HEK293 (cell line): ENCODE data around the gene CC2D2A.

Source experiments
- CTCF ChIA-PET: fragments of 350-600 bp; formaldehyde crosslinking; extraction: SDS; loops from one replicate; lab custom pipeline; 2021; ENCODE audit warnings: antibody characterized with exemption; lab: Yijun Ruan, JAX
- POLR2A ChIA-PET: fragments of 300-600 bp; formaldehyde crosslinking; extraction: SDS; loops from one replicate; lab custom pipeline; 2020; ENCODE audit warnings: antibody characterized with exemption, inconsistent platforms; lab: Yijun Ruan, JAX
- H3K27ac ChIP-seq: fragments of 200-500 bp; sonication (Bioruptor generic); 2 replicates; pipeline ENCODE4 v1.5.1; 2014; ENCODE audit warnings: low read depth, low read length, control low read depth, inconsistent platforms; ENCODE audit errors: extremely low read depth
- H3K36me3 ChIP-seq, 2 experiments: fragments of 200-500 bp in 1 of 2; sonication (Bioruptor generic) in 1 of 2; 1 replicate in 1 of 2; 2 replicates in 1 of 2; pipeline ENCODE4 v1.5.1; 2014 to 2017; ENCODE audit warnings: inconsistent platforms in 2 of 2, low read length in 2 of 2; ENCODE audit not compliant: control insufficient read depth in 2 of 2, insufficient read depth in 1 of 2
- H3K4me1 ChIP-seq: fragments of 200-500 bp; sonication (Bioruptor generic); 2 replicates; pipeline ENCODE4 v1.5.1; 2014; ENCODE audit warnings: mild to moderate bottlenecking, low read length, inconsistent platforms; ENCODE audit not compliant: control insufficient read depth, insufficient read depth
- H3K4me3 ChIP-seq: 2 replicates; pipeline ENCODE4 v1.5.1; 2011; ENCODE audit warnings: low read depth, mild to moderate bottlenecking, control low read depth, low read length, moderate library complexity
- H3K9me3 ChIP-seq: fragments of 200-500 bp; sonication (Bioruptor generic); 2 replicates; pipeline ENCODE4 v1.5.1; 2014; ENCODE audit warnings: low read depth, low read length, inconsistent platforms; ENCODE audit not compliant: control insufficient read depth, insufficient read depth
- HIC1 ChIP-seq: fragments of 450-650 bp; formaldehyde crosslinking; IDR thresholded peaks from 2 replicates; pipeline ENCODE4 v1.5.1; 2016; ENCODE audit warnings: missing biosample characterization, missing genetic modification characterization
- KLF8 ChIP-seq: fragments of 450-650 bp; formaldehyde crosslinking; IDR thresholded peaks from 2 replicates; pipeline ENCODE4 v1.5.1; 2016; ENCODE audit warnings: missing biosample characterization, missing genetic modification characterization
- TCF7L2 ChIP-seq: IDR thresholded peaks from 2 replicates; pipeline ENCODE4 v1.6.1; 2011; ENCODE audit warnings: low read depth, mild to moderate bottlenecking, inconsistent platforms, low read length, moderate library complexity, borderline replicate concordance
- ZFHX2 ChIP-seq: fragments of 450-650 bp; formaldehyde crosslinking; conservative IDR thresholded peaks from 2 replicates; pipeline ENCODE4 v1.5.1; 2016; ENCODE audit warnings: missing biosample characterization, missing genetic modification characterization
- ZFP41 ChIP-seq: fragments of 450-650 bp; formaldehyde crosslinking; IDR thresholded peaks from 2 replicates; pipeline ENCODE4 v1.5.1; 2016; ENCODE audit warnings: missing biosample characterization, missing genetic modification characterization, borderline replicate concordance
- ZNF132 ChIP-seq: fragments of 450-650 bp; formaldehyde crosslinking; IDR thresholded peaks from 2 replicates; pipeline ENCODE4 v1.5.1; 2017; ENCODE audit warnings: missing biosample characterization, missing genetic modification characterization, borderline replicate concordance
- ZNF146 ChIP-seq: fragments of 450-650 bp; formaldehyde crosslinking; IDR thresholded peaks from 2 replicates; pipeline ENCODE4 v1.5.1; 2016; ENCODE audit warnings: missing biosample characterization, missing genetic modification characterization
- ZNF175 ChIP-seq: fragments of 450-650 bp; formaldehyde crosslinking; IDR thresholded peaks from 2 replicates; pipeline ENCODE4 v1.5.1; 2016; ENCODE audit warnings: missing biosample characterization, missing genetic modification characterization
- ZNF354C ChIP-seq: fragments of 450-650 bp; formaldehyde crosslinking; IDR thresholded peaks from 2 replicates; pipeline ENCODE4 v1.5.1; 2016; ENCODE audit warnings: missing biosample characterization, missing genetic modification characterization, low read depth, borderline replicate concordance
- ZNF560 ChIP-seq: fragments of 450-650 bp; formaldehyde crosslinking; IDR thresholded peaks from 2 replicates; pipeline ENCODE4 v1.5.1; 2017; ENCODE audit warnings: missing biosample characterization, missing genetic modification characterization, borderline replicate concordance
- ZNF626 ChIP-seq: fragments of 450-650 bp; sonication (Bioruptor Pico); formaldehyde crosslinking; IDR thresholded peaks from 2 replicates; pipeline ENCODE4 v1.5.1; 2018; ENCODE audit warnings: missing biosample characterization, missing genetic modification characterization, inconsistent platforms
- ZXDB ChIP-seq: fragments of 450-650 bp; formaldehyde crosslinking; IDR thresholded peaks from 2 replicates; pipeline ENCODE4 v1.5.1; 2016; ENCODE audit warnings: missing biosample characterization, missing genetic modification characterization
- TF ChIP-seq, protein P1 (sequence below): fragments of 450-650 bp; IDR thresholded peaks from 2 replicates; pipeline ENCODE4 v1.5.1; 2018; ENCODE audit warnings: missing biosample characterization, missing genetic modification characterization
- TF ChIP-seq, protein P2 (sequence below): fragments of 450-650 bp; formaldehyde crosslinking; IDR thresholded peaks from 2 replicates; pipeline ENCODE4 v1.5.1; 2017; ENCODE audit warnings: missing biosample characterization, missing genetic modification characterization
- TF ChIP-seq, protein P3 (sequence below): fragments of 450-650 bp; formaldehyde crosslinking; IDR thresholded peaks from 2 replicates; pipeline ENCODE4 v1.5.1; 2016; ENCODE audit warnings: missing biosample characterization, missing genetic modification characterization

Gene CC2D2A

DNA sequence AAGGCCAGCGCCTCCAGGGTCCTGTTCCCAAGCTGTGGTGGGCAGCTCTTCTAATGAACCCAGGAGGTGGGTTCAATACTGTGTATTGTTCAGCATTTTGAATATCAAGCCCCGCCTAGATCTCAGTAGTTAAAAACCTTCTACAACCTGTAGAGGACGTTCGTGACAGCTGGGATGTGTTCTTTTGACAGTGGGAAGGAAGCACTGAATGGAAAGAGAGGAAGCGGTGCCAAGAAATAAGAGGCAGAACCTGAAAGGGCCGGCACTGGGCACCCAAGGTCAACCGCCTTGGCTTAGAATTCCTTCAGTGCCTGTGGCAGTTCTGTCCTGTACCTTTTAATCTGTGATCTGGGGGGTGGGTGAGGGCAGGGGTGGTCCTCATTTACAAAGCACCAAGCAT, 73.1 kb downstream of the CC2D2A start:
- no peaks in the 10 kb centered on the region for H3K9me3 ChIP-seq
- POLR2A ChIA-PET = no interaction called here
- CTCF ChIA-PET = no interaction called here

GRCh38 chr4:15543537-15544247, 74.0 kb downstream of the CC2D2A start:
- no peaks in the 10 kb centered on the region for H3K9me3 ChIP-seq
- ChIA-PET POLR2A (no interaction called here), CTCF (no interaction called here)
- no peak overlapping the region for H3K4me3 ChIP-seq
- H3K4me1 ChIP-seq = no peaks in the 10 kb centered on the region
- no peak overlapping the region for H3K27ac ChIP-seq
- TF ChIP-seq ZNF146 (tag by site-specific recombination) (no peak), ZNF175 (tag by site-specific recombination) (no peak), ZNF626 (tag by site-specific recombination) (no peak), ZNF560 (tag by site-specific recombination) (no peak), HIC1 (tag by site-specific recombination) (no peak), ZFHX2 (no peak), ZXDB (tag by site-specific recombination) (no peak)
- TF ChIP-seq, protein P1, sequence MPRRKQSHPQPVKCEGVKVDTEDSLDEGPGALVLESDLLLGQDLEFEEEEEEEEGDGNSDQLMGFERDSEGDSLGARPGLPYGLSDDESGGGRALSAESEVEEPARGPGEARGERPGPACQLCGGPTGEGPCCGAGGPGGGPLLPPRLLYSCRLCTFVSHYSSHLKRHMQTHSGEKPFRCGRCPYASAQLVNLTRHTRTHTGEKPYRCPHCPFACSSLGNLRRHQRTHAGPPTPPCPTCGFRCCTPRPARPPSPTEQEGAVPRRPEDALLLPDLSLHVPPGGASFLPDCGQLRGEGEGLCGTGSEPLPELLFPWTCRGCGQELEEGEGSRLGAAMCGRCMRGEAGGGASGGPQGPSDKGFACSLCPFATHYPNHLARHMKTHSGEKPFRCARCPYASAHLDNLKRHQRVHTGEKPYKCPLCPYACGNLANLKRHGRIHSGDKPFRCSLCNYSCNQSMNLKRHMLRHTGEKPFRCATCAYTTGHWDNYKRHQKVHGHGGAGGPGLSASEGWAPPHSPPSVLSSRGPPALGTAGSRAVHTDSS (tag by site-specific recombination) = no peak
- TF ChIP-seq, protein P2, sequence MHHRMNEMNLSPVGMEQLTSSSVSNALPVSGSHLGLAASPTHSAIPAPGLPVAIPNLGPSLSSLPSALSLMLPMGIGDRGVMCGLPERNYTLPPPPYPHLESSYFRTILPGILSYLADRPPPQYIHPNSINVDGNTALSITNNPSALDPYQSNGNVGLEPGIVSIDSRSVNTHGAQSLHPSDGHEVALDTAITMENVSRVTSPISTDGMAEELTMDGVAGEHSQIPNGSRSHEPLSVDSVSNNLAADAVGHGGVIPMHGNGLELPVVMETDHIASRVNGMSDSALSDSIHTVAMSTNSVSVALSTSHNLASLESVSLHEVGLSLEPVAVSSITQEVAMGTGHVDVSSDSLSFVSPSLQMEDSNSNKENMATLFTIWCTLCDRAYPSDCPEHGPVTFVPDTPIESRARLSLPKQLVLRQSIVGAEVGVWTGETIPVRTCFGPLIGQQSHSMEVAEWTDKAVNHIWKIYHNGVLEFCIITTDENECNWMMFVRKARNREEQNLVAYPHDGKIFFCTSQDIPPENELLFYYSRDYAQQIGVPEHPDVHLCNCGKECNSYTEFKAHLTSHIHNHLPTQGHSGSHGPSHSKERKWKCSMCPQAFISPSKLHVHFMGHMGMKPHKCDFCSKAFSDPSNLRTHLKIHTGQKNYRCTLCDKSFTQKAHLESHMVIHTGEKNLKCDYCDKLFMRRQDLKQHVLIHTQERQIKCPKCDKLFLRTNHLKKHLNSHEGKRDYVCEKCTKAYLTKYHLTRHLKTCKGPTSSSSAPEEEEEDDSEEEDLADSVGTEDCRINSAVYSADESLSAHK (tag by site-specific recombination) = no peak
- no peaks in the 10 kb centered on the region for H3K36me3 ChIP-seq

More for the DNA sequence above, 73.1 kb downstream of the CC2D2A start:
- no peak overlapping the region for H3K27ac ChIP-seq
- no peak overlapping the region for H3K4me3 ChIP-seq
- H3K4me1 ChIP-seq = no peaks in the 10 kb centered on the region
- H3K36me3 ChIP-seq = peaks cover 0 to 7% of the 10 kb centered on the region in 2 experiments; a peak in 1 of 3 replicates
- TF ChIP-seq ZFP41 (tag by site-specific recombination) (no peak), TCF7L2 (no peak), ZNF354C (no peak), KLF8 (tag by site-specific recombination) (no peak), ZNF132 (tag by site-specific recombination) (no peak)
- TF ChIP-seq, protein P3, sequence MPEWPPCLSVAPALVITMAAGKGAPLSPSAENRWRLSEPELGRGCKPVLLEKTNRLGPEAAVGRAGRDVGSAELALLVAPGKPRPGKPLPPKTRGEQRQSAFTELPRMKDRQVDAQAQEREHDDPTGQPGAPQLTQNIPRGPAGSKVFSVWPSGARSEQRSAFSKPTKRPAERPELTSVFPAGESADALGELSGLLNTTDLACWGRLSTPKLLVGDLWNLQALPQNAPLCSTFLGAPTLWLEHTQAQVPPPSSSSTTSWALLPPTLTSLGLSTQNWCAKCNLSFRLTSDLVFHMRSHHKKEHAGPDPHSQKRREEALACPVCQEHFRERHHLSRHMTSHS (tag by site-specific recombination) = no peak
